ENCODE data around the gene SRRT.
"Not testable (repeated sequence)": the region's sequence is repeated elsewhere in the genome, so short reads cannot be mapped to it uniquely, and the experiment has no call there.

SRRT gene

GRCh38 chr7:100902638-100903037 is 27.7 kb downstream of the SRRT start:
- H3K4me3 ChIP-seq (IDR thresholded peaks at IDR 0.05; ENCODE audit: insufficient read depth, low read depth, low read length), result no peak overlapping the region
- H4K20me1 ChIP-seq (ENCODE audit: insufficient read depth), result no peaks in the 10 kb centered on the region
- peaks cover 4% of the 10 kb centered on the region; the same call in 1 of the 2 replicates for H3K27me3 ChIP-seq (ENCODE audit: insufficient read depth, low read depth)
- H2AFZ ChIP-seq (ENCODE audit: low read depth), result no peak overlapping the region
- no peak overlapping the region for H3K9ac ChIP-seq
- TF ChIP-seq CTCF (conservative IDR thresholded peaks at IDR 0.05; ENCODE audit: low read depth, low read length), result no peak
- H3K27ac ChIP-seq, result no peak overlapping the region
- H3K36me3 ChIP-seq (ENCODE audit: insufficient read depth), result no peaks in the 10 kb centered on the region
- H3K4me2 ChIP-seq, result no peak overlapping the region
- no peaks in the 10 kb centered on the region for H3K79me2 ChIP-seq (ENCODE audit: insufficient read depth, low read depth)
- H3K4me1 ChIP-seq (ENCODE audit: low read depth, poor library complexity, severe bottlenecking), result peaks cover 29% of the 10 kb centered on the region

- Histone ChIP-seq H3K4me2 (no peak overlapping the region), H3K27ac (no peak overlapping the region), H3K27me3 (ENCODE audit: insufficient read depth, low read depth) (peaks cover 4% of the 10 kb centered on the region; the same call in 1 of the 2 replicates), H3K9ac (no peak overlapping the region), H3K4me1 (ENCODE audit: low read depth, poor library complexity, severe bottlenecking) (no peaks in the 10 kb centered on the region), H3K36me3 (ENCODE audit: insufficient read depth) (no peaks in the 10 kb centered on the region), H4K20me1 (ENCODE audit: insufficient read depth) (no peaks in the 10 kb centered on the region), H3K4me3 (IDR thresholded peaks at IDR 0.05; ENCODE audit: insufficient read depth, low read depth, low read length) (no peak overlapping the region), H3K79me2 (ENCODE audit: insufficient read depth, low read depth) (no peaks in the 10 kb centered on the region), H2AFZ (ENCODE audit: low read depth) (no peak overlapping the region)
- TF ChIP-seq CTCF (conservative IDR thresholded peaks at IDR 0.05; ENCODE audit: low read depth, low read length), result no peak
Observed at GRCh38 chr7:100908512-100908911, 33.6 kb downstream of the SRRT start.

- H3K9ac ChIP-seq; H4K20me1 ChIP-seq (ENCODE audit: insufficient read depth); H3K4me1 ChIP-seq (ENCODE audit: low read depth, poor library complexity, severe bottlenecking); H3K36me3 ChIP-seq (ENCODE audit: insufficient read depth); H3K27ac ChIP-seq; H2AFZ ChIP-seq (ENCODE audit: low read depth); H3K4me2 ChIP-seq; H3K27me3 ChIP-seq (ENCODE audit: insufficient read depth, low read depth); H3K79me2 ChIP-seq (ENCODE audit: insufficient read depth, low read depth); H3K4me3 ChIP-seq (IDR thresholded peaks at IDR 0.05; ENCODE audit: insufficient read depth, low read depth, low read length): not testable (repeated sequence)
Observed at GRCh38 chr7:100910443-100910842, 35.5 kb downstream of the SRRT start.

- Histone ChIP-seq H3K27me3 (ENCODE audit: insufficient read depth, low read depth) (no peaks in the 10 kb centered on the region; the same call in 1 of the 2 replicates), H3K27ac (no peak overlapping the region), H3K9ac (no peak overlapping the region), H3K4me2 (no peak overlapping the region), H3K36me3 (ENCODE audit: insufficient read depth) (no peaks in the 10 kb centered on the region), H2AFZ (ENCODE audit: low read depth) (no peak overlapping the region), H4K20me1 (ENCODE audit: insufficient read depth) (no peaks in the 10 kb centered on the region), H3K79me2 (ENCODE audit: insufficient read depth, low read depth) (no peaks in the 10 kb centered on the region), H3K4me1 (ENCODE audit: low read depth, poor library complexity, severe bottlenecking) (no peaks in the 10 kb centered on the region), H3K4me3 (IDR thresholded peaks at IDR 0.05; ENCODE audit: insufficient read depth, low read depth, low read length) (no peak overlapping the region)
- TF ChIP-seq CTCF (conservative IDR thresholded peaks at IDR 0.05; ENCODE audit: low read depth, low read length), result no peak
Observed at GRCh38 chr7:100911484-100911883, 36.6 kb downstream of the SRRT start.

GRCh38 chr7:100914208-100914878 is 39.4 kb downstream of the SRRT start:
- no peaks in the 10 kb centered on the region; the same call in 1 of the 2 replicates for H3K27me3 ChIP-seq (ENCODE audit: insufficient read depth, low read depth)
- no peak overlapping the region for H3K4me3 ChIP-seq (IDR thresholded peaks at IDR 0.05; ENCODE audit: insufficient read depth, low read depth, low read length)
- H3K9ac ChIP-seq, result no peak overlapping the region
- H2AFZ ChIP-seq (ENCODE audit: low read depth), result no peak overlapping the region
- no peaks in the 10 kb centered on the region for H4K20me1 ChIP-seq (ENCODE audit: insufficient read depth)
- H3K4me1 ChIP-seq (ENCODE audit: low read depth, poor library complexity, severe bottlenecking), result no peaks in the 10 kb centered on the region
- no peaks in the 10 kb centered on the region for H3K36me3 ChIP-seq (ENCODE audit: insufficient read depth)
- H3K4me2 ChIP-seq, result no peak overlapping the region
- TF ChIP-seq CTCF (conservative IDR thresholded peaks at IDR 0.05; ENCODE audit: low read depth, low read length), result no peak
- H3K27ac ChIP-seq, result no peak overlapping the region
- H3K79me2 ChIP-seq (ENCODE audit: insufficient read depth, low read depth), result no peaks in the 10 kb centered on the region
